HEK293 (cell line): Measurements from ENCODE around the gene SETD7.

Experiments used
- CTCF ChIA-PET: fragments of 350-600 bp; formaldehyde crosslinking; extraction: SDS; loops from one replicate; lab custom pipeline; 2021; ENCODE audit warnings: antibody characterized with exemption; lab: Yijun Ruan, JAX
- POLR2A ChIA-PET: fragments of 300-600 bp; formaldehyde crosslinking; extraction: SDS; loops from one replicate; lab custom pipeline; 2020; ENCODE audit warnings: antibody characterized with exemption, inconsistent platforms; lab: Yijun Ruan, JAX
- H3K27ac ChIP-seq: fragments of 200-500 bp; sonication (Bioruptor generic); 2 replicates; pipeline ENCODE4 v1.5.1; 2014; ENCODE audit warnings: low read depth, low read length, control low read depth, inconsistent platforms; ENCODE audit errors: extremely low read depth
- H3K36me3 ChIP-seq, 2 experiments: fragments of 200-500 bp in 1 of 2; sonication (Bioruptor generic) in 1 of 2; 1 replicate in 1 of 2; 2 replicates in 1 of 2; pipeline ENCODE4 v1.5.1; 2014 to 2017; ENCODE audit warnings: inconsistent platforms in 2 of 2, low read length in 2 of 2; ENCODE audit not compliant: control insufficient read depth in 2 of 2, insufficient read depth in 1 of 2
- H3K4me1 ChIP-seq: fragments of 200-500 bp; sonication (Bioruptor generic); 2 replicates; pipeline ENCODE4 v1.5.1; 2014; ENCODE audit warnings: mild to moderate bottlenecking, low read length, inconsistent platforms; ENCODE audit not compliant: control insufficient read depth, insufficient read depth
- H3K4me3 ChIP-seq: 2 replicates; pipeline ENCODE4 v1.5.1; 2011; ENCODE audit warnings: low read depth, mild to moderate bottlenecking, control low read depth, low read length, moderate library complexity
- H3K9me3 ChIP-seq: fragments of 200-500 bp; sonication (Bioruptor generic); 2 replicates; pipeline ENCODE4 v1.5.1; 2014; ENCODE audit warnings: low read depth, low read length, inconsistent platforms; ENCODE audit not compliant: control insufficient read depth, insufficient read depth
- BCL11B ChIP-seq: fragments of 450-650 bp; formaldehyde crosslinking; IDR thresholded peaks from 2 replicates; pipeline ENCODE4 v1.5.1; 2016; ENCODE audit warnings: low read depth, missing biosample characterization, missing genetic modification characterization
- CTCF ChIP-seq: fragments of 450-650 bp; formaldehyde crosslinking; IDR thresholded peaks from 2 replicates; pipeline ENCODE4 v1.5.1; 2016; ENCODE audit warnings: missing biosample characterization, missing genetic modification characterization
- GFI1B ChIP-seq: fragments of 450-650 bp; formaldehyde crosslinking; IDR thresholded peaks from 2 replicates; pipeline ENCODE4 v1.5.1; 2016; ENCODE audit warnings: missing biosample characterization, missing genetic modification characterization
- IKZF3 ChIP-seq: fragments of 450-650 bp; IDR thresholded peaks from 2 replicates; pipeline ENCODE4 v1.5.0; 2018; ENCODE audit warnings: missing biosample characterization, mild to moderate bottlenecking, missing genetic modification characterization, moderate library complexity
- OSR2 ChIP-seq: fragments of 450-650 bp; formaldehyde crosslinking; IDR thresholded peaks from 2 replicates; pipeline ENCODE4 v1.5.1; 2016; ENCODE audit warnings: missing biosample characterization, missing genetic modification characterization
- OVOL3 ChIP-seq: fragments of 450-650 bp; formaldehyde crosslinking; IDR thresholded peaks from 2 replicates; pipeline ENCODE4 v1.5.1; 2016; ENCODE audit warnings: missing biosample characterization, missing genetic modification characterization
- PRDM1 ChIP-seq: fragments of 450-650 bp; formaldehyde crosslinking; IDR thresholded peaks from 2 replicates; pipeline ENCODE4; 2016; ENCODE audit warnings: missing biosample characterization, missing genetic modification characterization
- ZBTB20 ChIP-seq: fragments of 450-650 bp; formaldehyde crosslinking; IDR thresholded peaks from 2 replicates; pipeline ENCODE4 v1.5.1; 2016; ENCODE audit warnings: missing biosample characterization, missing genetic modification characterization
- ZNF10 ChIP-seq: fragments of 450-650 bp; formaldehyde crosslinking; IDR thresholded peaks from 2 replicates; pipeline ENCODE4 v1.5.1; 2017; ENCODE audit warnings: missing biosample characterization, missing genetic modification characterization
- ZNF121 ChIP-seq: fragments of 450-650 bp; formaldehyde crosslinking; IDR thresholded peaks from 2 replicates; pipeline ENCODE4 v1.5.1; 2016; ENCODE audit warnings: missing biosample characterization, missing genetic modification characterization
- ZNF133 ChIP-seq: fragments of 450-650 bp; formaldehyde crosslinking; IDR thresholded peaks from 2 replicates; pipeline ENCODE4 v1.5.1; 2016; ENCODE audit warnings: missing biosample characterization, missing genetic modification characterization
- ZNF18 ChIP-seq: fragments of 450-650 bp; formaldehyde crosslinking; IDR thresholded peaks from 2 replicates; pipeline ENCODE4 v1.5.1; 2016; ENCODE audit warnings: missing biosample characterization, missing genetic modification characterization
- ZNF266 ChIP-seq: fragments of 450-650 bp; formaldehyde crosslinking; IDR thresholded peaks from 2 replicates; pipeline ENCODE4 v1.5.1; 2016; ENCODE audit warnings: missing biosample characterization, missing genetic modification characterization, low read depth
- ZNF324 ChIP-seq: fragments of 450-650 bp; formaldehyde crosslinking; IDR thresholded peaks from 2 replicates; pipeline ENCODE4 v1.5.1; 2016; ENCODE audit warnings: missing biosample characterization, missing genetic modification characterization
- ZNF335 ChIP-seq: fragments of 450-650 bp; formaldehyde crosslinking; conservative IDR thresholded peaks from 2 replicates; pipeline ENCODE4 v1.5.1; 2016; ENCODE audit warnings: missing biosample characterization, missing genetic modification characterization
- ZNF341 ChIP-seq: fragments of 450-650 bp; formaldehyde crosslinking; IDR thresholded peaks from 2 replicates; pipeline ENCODE4; 2016; ENCODE audit warnings: low read depth, missing biosample characterization, missing genetic modification characterization
- ZNF366 ChIP-seq: fragments of 450-650 bp; formaldehyde crosslinking; conservative IDR thresholded peaks from 2 replicates; pipeline ENCODE4 v1.5.1; 2016; ENCODE audit warnings: missing biosample characterization, missing genetic modification characterization
- ZNF416 ChIP-seq: fragments of 450-650 bp; formaldehyde crosslinking; IDR thresholded peaks from 2 replicates; pipeline ENCODE4 v1.5.1; 2016; ENCODE audit warnings: missing biosample characterization, missing genetic modification characterization
- ZNF518A ChIP-seq: fragments of 450-650 bp; formaldehyde crosslinking; conservative IDR thresholded peaks from 2 replicates; pipeline ENCODE4 v1.5.1; 2016; ENCODE audit warnings: low read depth, missing biosample characterization, missing genetic modification characterization
- ZNF585B ChIP-seq: fragments of 450-650 bp; formaldehyde crosslinking; IDR thresholded peaks from 2 replicates; pipeline ENCODE4 v1.5.1; 2016; ENCODE audit warnings: missing biosample characterization, missing genetic modification characterization
- ZNF600 ChIP-seq: fragments of 450-650 bp; formaldehyde crosslinking; IDR thresholded peaks from 2 replicates; pipeline ENCODE4 v1.5.1; 2016; ENCODE audit warnings: missing biosample characterization, missing genetic modification characterization
- ZNF624 ChIP-seq: fragments of 450-650 bp; formaldehyde crosslinking; IDR thresholded peaks from 2 replicates; pipeline ENCODE4 v1.5.1; 2017; ENCODE audit warnings: missing biosample characterization, missing genetic modification characterization
- ZNF626 ChIP-seq: fragments of 450-650 bp; sonication (Bioruptor Pico); formaldehyde crosslinking; IDR thresholded peaks from 2 replicates; pipeline ENCODE4 v1.5.1; 2018; ENCODE audit warnings: missing biosample characterization, missing genetic modification characterization, inconsistent platforms
- ZNF692 ChIP-seq: fragments of 450-650 bp; formaldehyde crosslinking; IDR thresholded peaks from 2 replicates; pipeline ENCODE4 v1.5.1; 2016; ENCODE audit warnings: missing biosample characterization, missing genetic modification characterization
- TF ChIP-seq, protein P1 (sequence below): fragments of 450-650 bp; formaldehyde crosslinking; IDR thresholded peaks from 2 replicates; pipeline ENCODE4 v1.5.1; 2017; ENCODE audit warnings: missing biosample characterization, missing genetic modification characterization

The SETD7 gene

GRCh38 chr4:139458543-139458942 is 97.5 kb downstream of the SETD7 start (continued):
- TF ChIP-seq CTCF (tag by site-specific recombination) (no peak), ZNF600 (tag by site-specific recombination) (no peak), ZNF121 (tag by site-specific recombination) (no peak), ZNF18 (tag by site-specific recombination) (peak; percentile 45; the same call in 1 of the 2 replicates)
- TF ChIP-seq, all 188 proteins: peak for 4

- POLR2A ChIA-PET, result no interaction called here
- H3K4me1 ChIP-seq, result 0 out of 2 replicates have a peak, but pooled peaks cover 3% of the 10 kb centered on the region
- TF ChIP-seq ZNF366 (tag by site-specific recombination), result 0 out of 2 replicates have a peak, but pooled peaks have one; percentile 29
- no peak for TF ChIP-seq ZNF266 (tag by site-specific recombination)
- TF ChIP-seq ZNF518A (tag by site-specific recombination), result no peak
- TF ChIP-seq ZNF341, result no peak
- no peak for TF ChIP-seq OVOL3 (tag by site-specific recombination)
- no peak for TF ChIP-seq GFI1B (tag by site-specific recombination)
- TF ChIP-seq ZBTB20, result no peak
- TF ChIP-seq ZNF626 (tag by site-specific recombination), result no peak
- TF ChIP-seq ZNF10 (tag by site-specific recombination), result no peak
- TF ChIP-seq PRDM1 (tag by site-specific recombination), result no peak
- no peak for TF ChIP-seq BCL11B (tag by site-specific recombination)
- TF ChIP-seq ZNF324 (tag by site-specific recombination), result no peak
- no peak for TF ChIP-seq ZNF416
- no peak for TF ChIP-seq IKZF3 (tag by site-specific recombination)
- TF ChIP-seq ZNF692 (tag by site-specific recombination), result no peak
- no peak for TF ChIP-seq ZNF624
- TF ChIP-seq ZNF335 (tag by site-specific recombination), result peak; percentile 44
- TF ChIP-seq ZNF133 (tag by site-specific recombination), result peak; percentile 31; the same call in 1 of the 2 replicates
- TF ChIP-seq, protein P1, sequence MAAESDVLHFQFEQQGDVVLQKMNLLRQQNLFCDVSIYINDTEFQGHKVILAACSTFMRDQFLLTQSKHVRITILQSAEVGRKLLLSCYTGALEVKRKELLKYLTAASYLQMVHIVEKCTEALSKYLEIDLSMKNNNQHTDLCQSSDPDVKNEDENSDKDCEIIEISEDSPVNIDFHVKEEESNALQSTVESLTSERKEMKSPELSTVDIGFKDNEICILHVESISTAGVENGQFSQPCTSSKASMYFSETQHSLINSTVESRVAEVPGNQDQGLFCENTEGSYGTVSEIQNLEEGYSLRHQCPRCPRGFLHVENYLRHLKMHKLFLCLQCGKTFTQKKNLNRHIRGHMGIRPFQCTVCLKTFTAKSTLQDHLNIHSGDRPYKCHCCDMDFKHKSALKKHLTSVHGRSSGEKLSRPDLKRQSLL (tag by site-specific recombination), result no peak
- no peak for TF ChIP-seq ZNF585B
- TF ChIP-seq OSR2, result peak; percentile 58
- H3K9me3 ChIP-seq, result no peaks in the 10 kb centered on the region
- H3K27ac ChIP-seq, result no peak overlapping the region
- H3K36me3 ChIP-seq, result no peaks in the 10 kb centered on the region
- no peak overlapping the region for H3K4me3 ChIP-seq
- CTCF ChIA-PET, result interaction anchor here (1.0 kb wide), 1 partner anchor 427 kb away, joined by 3 read pairs; no protein-coding TSS in a partner anchor
Measured at GRCh38 chr4:139457318-139457717, 98.7 kb downstream of the SETD7 start.
